ENCODE data around the gene SIGMAR1.

Gene SIGMAR1

DNA sequence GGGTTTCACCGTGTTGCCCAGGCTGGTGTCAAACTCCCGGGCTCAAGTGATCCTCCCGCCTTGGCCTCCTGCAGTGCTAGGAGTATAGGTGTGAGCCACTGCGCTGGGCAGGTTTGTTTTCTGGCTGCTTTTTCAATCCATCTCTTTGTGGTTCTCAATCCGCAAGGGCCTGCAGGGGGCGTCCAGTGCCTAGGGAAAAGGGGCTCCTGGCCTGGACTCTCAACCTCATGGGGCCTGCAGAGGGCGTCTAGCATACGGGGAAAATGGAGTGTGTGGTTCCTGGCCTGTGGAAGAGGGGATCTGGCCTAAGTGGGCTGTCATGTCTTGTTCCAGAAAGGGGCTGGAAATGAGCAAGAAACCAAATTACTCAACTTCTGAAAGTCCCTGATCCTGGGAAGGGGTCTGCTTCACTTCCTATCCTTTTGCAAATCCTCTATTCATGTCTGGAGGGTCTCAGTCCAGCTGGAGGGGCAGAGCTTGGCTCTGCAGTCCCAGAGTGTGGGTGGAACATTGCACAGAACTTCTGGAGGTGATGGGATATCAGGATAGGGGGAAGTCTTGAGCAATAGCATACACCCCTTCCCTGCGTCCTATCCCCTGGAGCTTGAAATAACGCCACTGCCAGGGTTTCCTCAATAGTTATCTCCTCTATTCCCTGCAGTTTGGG is 37.6 kb upstream of the SIGMAR1 start:
- TF ChIP-seq, protein P1, sequence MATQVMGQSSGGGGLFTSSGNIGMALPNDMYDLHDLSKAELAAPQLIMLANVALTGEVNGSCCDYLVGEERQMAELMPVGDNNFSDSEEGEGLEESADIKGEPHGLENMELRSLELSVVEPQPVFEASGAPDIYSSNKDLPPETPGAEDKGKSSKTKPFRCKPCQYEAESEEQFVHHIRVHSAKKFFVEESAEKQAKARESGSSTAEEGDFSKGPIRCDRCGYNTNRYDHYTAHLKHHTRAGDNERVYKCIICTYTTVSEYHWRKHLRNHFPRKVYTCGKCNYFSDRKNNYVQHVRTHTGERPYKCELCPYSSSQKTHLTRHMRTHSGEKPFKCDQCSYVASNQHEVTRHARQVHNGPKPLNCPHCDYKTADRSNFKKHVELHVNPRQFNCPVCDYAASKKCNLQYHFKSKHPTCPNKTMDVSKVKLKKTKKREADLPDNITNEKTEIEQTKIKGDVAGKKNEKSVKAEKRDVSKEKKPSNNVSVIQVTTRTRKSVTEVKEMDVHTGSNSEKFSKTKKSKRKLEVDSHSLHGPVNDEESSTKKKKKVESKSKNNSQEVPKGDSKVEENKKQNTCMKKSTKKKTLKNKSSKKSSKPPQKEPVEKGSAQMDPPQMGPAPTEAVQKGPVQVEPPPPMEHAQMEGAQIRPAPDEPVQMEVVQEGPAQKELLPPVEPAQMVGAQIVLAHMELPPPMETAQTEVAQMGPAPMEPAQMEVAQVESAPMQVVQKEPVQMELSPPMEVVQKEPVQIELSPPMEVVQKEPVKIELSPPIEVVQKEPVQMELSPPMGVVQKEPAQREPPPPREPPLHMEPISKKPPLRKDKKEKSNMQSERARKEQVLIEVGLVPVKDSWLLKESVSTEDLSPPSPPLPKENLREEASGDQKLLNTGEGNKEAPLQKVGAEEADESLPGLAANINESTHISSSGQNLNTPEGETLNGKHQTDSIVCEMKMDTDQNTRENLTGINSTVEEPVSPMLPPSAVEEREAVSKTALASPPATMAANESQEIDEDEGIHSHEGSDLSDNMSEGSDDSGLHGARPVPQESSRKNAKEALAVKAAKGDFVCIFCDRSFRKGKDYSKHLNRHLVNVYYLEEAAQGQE (IDR thresholded peaks at IDR 0.05; ENCODE audit: low read depth), result no peak
- peak; percentile 74 for TF ChIP-seq RAD21 (IDR thresholded peaks at IDR 0.05; ENCODE audit: low read depth)

DNA sequence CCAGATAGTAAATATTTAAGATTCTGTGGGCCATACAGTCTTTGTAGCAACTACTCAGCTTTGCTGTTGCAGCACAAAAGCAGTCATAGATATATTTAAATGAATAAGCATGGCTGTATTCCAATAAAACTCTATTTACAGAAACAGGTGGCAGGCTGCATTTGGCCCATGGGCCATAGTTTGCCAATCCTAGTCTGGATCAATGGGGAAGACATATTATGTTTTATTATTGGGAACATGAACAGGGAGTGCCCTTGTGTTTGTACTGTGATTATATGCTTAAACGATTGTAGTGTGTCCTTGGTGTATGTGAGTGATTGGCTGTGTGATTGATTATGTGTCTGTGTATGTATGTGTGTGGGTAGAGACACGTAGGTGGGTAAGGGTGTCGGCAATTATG is 36.9 kb upstream of the SIGMAR1 start:
- no peak for TF ChIP-seq RAD21 (IDR thresholded peaks at IDR 0.05; ENCODE audit: low read depth)
- TF ChIP-seq EGR1 (IDR thresholded peaks at IDR 0.05), result no peak
- no peak for TF ChIP-seq CREB1 (IDR thresholded peaks at IDR 0.05; ENCODE audit: low read depth)

DNA sequence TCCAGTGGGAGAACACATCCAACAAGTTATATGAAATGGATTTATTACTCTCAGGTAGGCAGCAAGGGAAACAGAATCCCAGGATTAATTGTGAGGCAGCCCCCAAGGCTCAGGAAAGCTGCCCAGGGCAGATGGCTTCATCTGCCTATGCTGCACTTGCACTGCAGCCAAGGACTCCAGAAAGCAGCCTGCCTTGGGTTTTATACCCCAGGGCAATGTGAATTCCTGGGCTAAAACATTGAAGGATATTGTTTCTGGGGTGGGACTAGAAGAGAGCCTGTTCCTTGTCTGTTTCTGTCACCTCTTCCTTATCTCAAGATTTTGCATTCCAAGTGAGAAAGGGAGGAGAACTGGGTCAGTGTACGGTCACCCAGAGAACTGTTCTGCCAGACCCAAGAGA is 33.7 kb upstream of the SIGMAR1 start:
- TF ChIP-seq ZBTB7A (IDR thresholded peaks at IDR 0.05; ENCODE audit: low read depth) (no peak), TAF1 (IDR thresholded peaks at IDR 0.05; ENCODE audit: low read depth) (no peak), TEAD4 (IDR thresholded peaks at IDR 0.05) (no peak), NFIC (IDR thresholded peaks at IDR 0.05) (no peak), CEBPB (IDR thresholded peaks at IDR 0.05) (no peak), RAD21 (IDR thresholded peaks at IDR 0.05; ENCODE audit: low read depth) (no peak), FOXM1 (IDR thresholded peaks at IDR 0.05; ENCODE audit: borderline replicate concordance, low read depth) (no peak), EGR1 (IDR thresholded peaks at IDR 0.05) (no peak), TCF12 (IDR thresholded peaks at IDR 0.05; ENCODE audit: low read depth) (no peak), CREB1 (IDR thresholded peaks at IDR 0.05; ENCODE audit: low read depth) (no peak)
- TF ChIP-seq, protein P1 (IDR thresholded peaks at IDR 0.05; ENCODE audit: low read depth), result no peak
- TF ChIP-seq, protein P2, sequence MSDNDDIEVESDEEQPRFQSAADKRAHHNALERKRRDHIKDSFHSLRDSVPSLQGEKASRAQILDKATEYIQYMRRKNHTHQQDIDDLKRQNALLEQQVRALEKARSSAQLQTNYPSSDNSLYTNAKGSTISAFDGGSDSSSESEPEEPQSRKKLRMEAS (IDR thresholded peaks at IDR 0.05), result no peak

DNA sequence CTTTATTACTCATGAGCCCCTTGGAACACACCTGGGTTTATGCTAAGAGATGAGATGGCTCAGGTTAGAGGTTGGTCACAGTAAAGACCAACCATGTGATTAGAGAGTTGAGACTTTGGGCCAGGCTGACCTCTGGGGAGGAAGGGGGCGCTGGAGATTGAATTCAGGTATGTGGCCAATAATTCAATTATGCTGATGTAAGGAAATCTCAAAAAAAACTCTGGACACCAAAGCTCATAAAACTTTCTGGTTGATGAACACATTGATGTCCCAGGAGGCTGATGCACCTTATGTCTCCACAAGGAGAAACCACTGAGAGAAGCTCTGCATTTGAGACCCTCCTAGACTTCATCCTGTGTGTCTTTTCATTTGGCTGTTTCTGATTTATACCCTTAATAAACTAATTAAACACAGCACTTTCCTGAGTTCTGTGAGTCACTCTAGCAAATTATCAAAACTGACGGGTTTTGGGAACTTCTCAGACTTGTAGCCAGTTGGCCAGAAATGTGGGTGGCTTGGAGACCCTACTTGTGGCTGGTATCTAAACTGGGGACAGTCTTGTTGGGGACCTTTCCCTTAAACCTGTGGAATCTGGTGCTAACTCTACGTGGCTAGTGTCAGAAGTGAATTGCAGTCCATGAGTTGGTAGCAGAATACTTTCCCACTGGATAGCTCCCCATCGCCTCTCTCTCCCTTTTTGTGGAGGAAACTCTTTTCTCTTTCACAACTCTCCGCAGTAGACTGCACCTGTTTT is 32.4 kb upstream of the SIGMAR1 start:
- TF ChIP-seq EGR1 (IDR thresholded peaks at IDR 0.05) (no peak), TEAD4 (IDR thresholded peaks at IDR 0.05) (no peak), RAD21 (IDR thresholded peaks at IDR 0.05; ENCODE audit: low read depth) (no peak), CREB1 (IDR thresholded peaks at IDR 0.05; ENCODE audit: low read depth) (no peak), CEBPB (IDR thresholded peaks at IDR 0.05) (no peak), YY1 (IDR thresholded peaks at IDR 0.05; ENCODE audit: low read depth) (no peak), TAF1 (IDR thresholded peaks at IDR 0.05; ENCODE audit: low read depth) (no peak), TCF12 (IDR thresholded peaks at IDR 0.05; ENCODE audit: low read depth) (no peak), EP300 (IDR thresholded peaks at IDR 0.05; ENCODE audit: borderline replicate concordance) (no peak), NFIC (IDR thresholded peaks at IDR 0.05) (no peak), FOXM1 (IDR thresholded peaks at IDR 0.05; ENCODE audit: borderline replicate concordance, low read depth) (no peak), ZBTB7A (IDR thresholded peaks at IDR 0.05; ENCODE audit: low read depth) (no peak)
- TF ChIP-seq, protein P3, sequence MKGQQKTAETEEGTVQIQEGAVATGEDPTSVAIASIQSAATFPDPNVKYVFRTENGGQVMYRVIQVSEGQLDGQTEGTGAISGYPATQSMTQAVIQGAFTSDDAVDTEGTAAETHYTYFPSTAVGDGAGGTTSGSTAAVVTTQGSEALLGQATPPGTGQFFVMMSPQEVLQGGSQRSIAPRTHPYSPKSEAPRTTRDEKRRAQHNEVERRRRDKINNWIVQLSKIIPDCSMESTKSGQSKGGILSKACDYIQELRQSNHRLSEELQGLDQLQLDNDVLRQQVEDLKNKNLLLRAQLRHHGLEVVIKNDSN (IDR thresholded peaks at IDR 0.05), result no peak
- TF ChIP-seq, protein P2 (IDR thresholded peaks at IDR 0.05), result no peak
- TF ChIP-seq, protein P1 (IDR thresholded peaks at IDR 0.05; ENCODE audit: low read depth), result no peak
